Measurements from ENCODE around the gene VAPA. TPM values are rescaled to one million over a fixed set of nuclear protein-coding genes. Genes with fewer than 3 reads are reported as not detected.

Gene VAPA
- total and polyA plus RNA-seq, 9 of the 15 experiments (the other 6 are each of a cell fraction or from before 2014, with no cell fraction given), result 219 to 902 (median 526) TPM

DNA sequence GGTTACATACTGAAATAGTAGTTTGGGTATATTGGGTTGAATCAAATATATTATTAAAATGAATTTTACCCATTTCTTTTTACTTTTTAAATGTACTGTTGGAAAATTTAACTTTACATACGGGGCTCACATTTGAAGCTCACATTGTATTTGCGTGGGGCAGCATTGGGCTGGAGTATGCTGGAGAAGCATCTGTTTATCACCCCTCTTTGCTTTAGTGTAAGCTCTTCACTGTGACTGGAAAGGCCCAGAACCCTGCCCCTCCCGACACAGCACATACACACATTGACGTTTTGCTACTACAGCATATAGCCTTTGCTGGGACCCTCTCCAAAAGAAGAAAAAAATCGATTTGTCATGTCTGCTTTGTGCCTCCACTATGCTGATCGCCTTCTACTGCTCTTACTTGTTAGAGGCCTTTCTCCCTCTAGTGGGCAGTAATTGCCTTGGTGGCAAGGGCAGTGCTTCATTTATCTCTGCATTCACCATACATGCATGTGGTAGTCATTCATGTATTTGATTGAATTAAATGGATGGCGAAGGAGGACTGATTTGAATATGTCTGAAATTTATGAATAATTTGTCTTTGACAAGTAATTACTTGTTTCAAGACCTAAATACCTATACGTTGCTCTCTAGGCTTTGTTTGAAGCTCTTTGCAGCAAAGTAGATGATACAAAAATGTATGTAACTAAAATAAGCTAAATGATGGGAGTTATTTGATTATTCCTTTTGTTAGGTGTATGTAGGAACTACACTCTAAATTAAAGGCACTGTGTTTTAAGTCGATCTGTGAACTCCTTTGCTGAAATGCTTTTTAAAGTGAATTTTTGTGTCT is 37.4 kb downstream of the VAPA start (continued):
- TF ChIP-seq, protein P1, sequence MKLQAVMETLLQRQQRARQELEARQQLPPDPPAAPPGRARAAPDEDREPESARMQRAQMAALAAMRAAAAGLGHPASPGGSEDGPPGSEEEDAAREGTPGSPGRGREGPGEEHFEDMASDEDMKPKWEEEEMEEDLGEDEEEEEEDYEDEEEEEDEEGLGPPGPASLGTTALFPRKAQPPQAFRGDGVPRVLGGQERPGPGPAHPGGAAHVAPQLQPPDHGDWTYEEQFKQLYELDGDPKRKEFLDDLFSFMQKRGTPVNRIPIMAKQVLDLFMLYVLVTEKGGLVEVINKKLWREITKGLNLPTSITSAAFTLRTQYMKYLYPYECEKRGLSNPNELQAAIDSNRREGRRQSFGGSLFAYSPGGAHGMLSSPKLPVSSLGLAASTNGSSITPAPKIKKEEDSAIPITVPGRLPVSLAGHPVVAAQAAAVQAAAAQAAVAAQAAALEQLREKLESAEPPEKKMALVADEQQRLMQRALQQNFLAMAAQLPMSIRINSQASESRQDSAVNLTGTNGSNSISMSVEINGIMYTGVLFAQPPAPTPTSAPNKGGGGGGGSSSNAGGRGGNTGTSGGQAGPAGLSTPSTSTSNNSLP (IDR thresholded peaks at IDR 0.05; ENCODE audit: borderline replicate concordance, low read depth, low read length), result peak; percentile 85
- TF ChIP-seq ZFP1 (CRISPR knock-in tag; IDR thresholded peaks at IDR 0.05) (no peak), ZZZ3 (IDR thresholded peaks at IDR 0.05) (no peak), IFI16 (CRISPR knock-in tag; IDR thresholded peaks at IDR 0.05) (no peak), NCOA6 (IDR thresholded peaks at IDR 0.05) (no peak), TCF7L2 (IDR thresholded peaks at IDR 0.05; ENCODE audit: low read depth, low read length) (no peak), EP300 (IDR thresholded peaks at IDR 0.05; ENCODE audit: low read length) (no peak; the same call in 1 of the 2 replicates), RNF2 (IDR thresholded peaks at IDR 0.05) (no peak), ZNF584 (CRISPR knock-in tag; IDR thresholded peaks at IDR 0.05; ENCODE audit: low read depth) (no peak), YY1 (IDR thresholded peaks at IDR 0.05; ENCODE audit: borderline replicate concordance in 1 of 3, control insufficient read depth in 1 of 3, extremely low read depth in 1 of 3, insufficient read depth in 3 of 3, insufficient read length in 1 of 3, insufficient replicate concordance in 2 of 3, low read depth in 1 of 3, low read length in 2 of 3) (no peak), MTA2 (IDR thresholded peaks at IDR 0.05; ENCODE audit: low read depth) (no peak), TCFL5 (CRISPR knock-in tag; conservative IDR thresholded peaks at IDR 0.05) (no peak), NR2F6 (CRISPR knock-in tag; IDR thresholded peaks at IDR 0.05) (no peak)
- TF ChIP-seq, protein P2, sequence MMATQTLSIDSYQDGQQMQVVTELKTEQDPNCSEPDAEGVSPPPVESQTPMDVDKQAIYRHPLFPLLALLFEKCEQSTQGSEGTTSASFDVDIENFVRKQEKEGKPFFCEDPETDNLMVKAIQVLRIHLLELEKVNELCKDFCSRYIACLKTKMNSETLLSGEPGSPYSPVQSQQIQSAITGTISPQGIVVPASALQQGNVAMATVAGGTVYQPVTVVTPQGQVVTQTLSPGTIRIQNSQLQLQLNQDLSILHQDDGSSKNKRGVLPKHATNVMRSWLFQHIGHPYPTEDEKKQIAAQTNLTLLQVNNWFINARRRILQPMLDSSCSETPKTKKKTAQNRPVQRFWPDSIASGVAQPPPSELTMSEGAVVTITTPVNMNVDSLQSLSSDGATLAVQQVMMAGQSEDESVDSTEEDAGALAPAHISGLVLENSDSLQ (IDR thresholded peaks at IDR 0.05), result no peak
- TF ChIP-seq, protein P3, sequence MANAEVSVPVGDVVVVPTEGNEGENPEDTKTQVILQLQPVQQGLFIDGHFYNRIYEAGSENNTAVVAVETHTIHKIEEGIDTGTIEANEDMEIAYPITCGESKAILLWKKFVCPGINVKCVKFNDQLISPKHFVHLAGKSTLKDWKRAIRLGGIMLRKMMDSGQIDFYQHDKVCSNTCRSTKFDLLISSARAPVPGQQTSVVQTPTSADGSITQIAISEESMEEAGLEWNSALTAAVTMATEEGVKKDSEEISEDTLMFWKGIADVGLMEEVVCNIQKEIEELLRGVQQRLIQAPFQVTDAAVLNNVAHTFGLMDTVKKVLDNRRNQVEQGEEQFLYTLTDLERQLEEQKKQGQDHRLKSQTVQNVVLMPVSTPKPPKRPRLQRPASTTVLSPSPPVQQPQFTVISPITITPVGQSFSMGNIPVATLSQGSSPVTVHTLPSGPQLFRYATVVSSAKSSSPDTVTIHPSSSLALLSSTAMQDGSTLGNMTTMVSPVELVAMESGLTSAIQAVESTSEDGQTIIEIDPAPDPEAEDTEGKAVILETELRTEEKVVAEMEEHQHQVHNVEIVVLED (CRISPR knock-in tag; IDR thresholded peaks at IDR 0.05), result no peak
- TF ChIP-seq, protein P4, sequence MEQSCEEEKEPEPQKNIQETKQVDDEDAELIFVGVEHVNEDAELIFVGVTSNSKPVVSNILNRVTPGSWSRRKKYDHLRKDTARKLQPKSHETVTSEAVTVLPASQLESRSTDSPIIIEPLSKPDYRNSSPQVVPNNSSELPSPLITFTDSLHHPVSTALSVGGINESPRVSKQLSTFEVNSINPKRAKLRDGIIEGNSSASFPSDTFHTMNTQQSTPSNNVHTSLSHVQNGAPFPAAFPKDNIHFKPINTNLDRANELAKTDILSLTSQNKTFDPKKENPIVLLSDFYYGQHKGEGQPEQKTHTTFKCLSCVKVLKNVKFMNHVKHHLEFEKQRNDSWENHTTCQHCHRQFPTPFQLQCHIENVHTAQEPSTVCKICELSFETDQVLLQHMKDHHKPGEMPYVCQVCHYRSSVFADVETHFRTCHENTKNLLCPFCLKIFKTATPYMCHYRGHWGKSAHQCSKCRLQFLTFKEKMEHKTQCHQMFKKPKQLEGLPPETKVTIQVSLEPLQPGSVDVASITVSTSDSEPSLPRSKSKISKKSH (CRISPR knock-in tag; IDR thresholded peaks at IDR 0.05), result no peak
- TF ChIP-seq, protein P5, sequence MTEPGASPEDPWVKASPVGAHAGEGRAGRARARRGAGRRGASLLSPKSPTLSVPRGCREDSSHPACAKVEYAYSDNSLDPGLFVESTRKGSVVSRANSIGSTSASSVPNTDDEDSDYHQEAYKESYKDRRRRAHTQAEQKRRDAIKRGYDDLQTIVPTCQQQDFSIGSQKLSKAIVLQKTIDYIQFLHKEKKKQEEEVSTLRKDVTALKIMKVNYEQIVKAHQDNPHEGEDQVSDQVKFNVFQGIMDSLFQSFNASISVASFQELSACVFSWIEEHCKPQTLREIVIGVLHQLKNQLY (CRISPR knock-in tag; conservative IDR thresholded peaks at IDR 0.05), result no peak
